ENCODE data around the gene UBTF. TPM values are rescaled to one million over a fixed set of nuclear protein-coding genes. Genes with fewer than 3 reads are reported as not detected.

The UBTF gene
- total and polyA plus RNA-seq, 2 donors (not counting 1 experiment from before 2014, with no cell fraction given) = 43.1 to 179 TPM

DNA sequence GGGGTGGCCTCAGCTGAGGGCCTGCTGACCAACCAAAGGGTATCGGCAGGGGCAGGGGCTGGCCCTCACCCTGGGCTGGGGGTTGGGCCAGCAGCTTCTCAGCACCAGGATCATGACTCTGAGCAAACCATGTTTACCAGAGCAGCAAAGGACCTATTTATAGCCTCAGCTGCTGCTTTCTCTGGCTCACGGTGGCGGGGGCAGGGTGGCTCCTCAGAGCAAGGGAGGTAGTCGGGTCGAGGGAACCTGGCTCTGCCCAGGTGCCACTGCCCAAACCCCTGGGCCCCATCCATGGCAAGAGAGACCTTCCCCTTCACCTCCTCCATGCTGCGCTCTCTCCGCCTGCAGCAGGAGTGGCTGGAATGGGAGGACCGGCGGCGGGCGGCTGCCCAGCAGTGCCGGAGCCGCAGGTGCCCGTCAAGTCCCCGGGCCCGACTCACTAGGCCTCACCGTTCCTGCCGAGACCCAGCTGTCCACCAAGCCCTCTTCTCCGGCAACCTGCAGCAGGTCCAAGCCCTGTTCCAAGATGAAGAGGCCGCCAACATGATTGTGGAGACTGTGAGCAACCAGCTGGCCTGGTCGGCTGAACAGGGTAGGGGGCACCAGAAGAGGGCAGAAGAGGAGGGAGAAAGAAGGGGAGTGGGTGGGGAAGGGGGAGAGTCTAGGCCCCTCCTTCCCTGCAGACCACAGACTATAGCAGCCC lies 48.8 kb downstream of the UBTF start, which contains the start of gene ASB16:
Gene ASB16 (plus strand): TSS at position 206 of the 703 bp plus-strand sequence. CDS start 86 bp downstream, at position 292.
- intact Hi-C loops (cut with micrococcal nuclease) = no loop called here
- no peaks in the 10 kb centered on the region for H3K79me2 ChIP-seq (ENCODE audit: control insufficient read depth, insufficient read depth, low read length)
- ATAC-seq (ENCODE audit: low read depth) (no peak), DNase-seq (no peak)
- no peak within 1 kb of the TSS for H3K9ac ChIP-seq (ENCODE audit: low read length)
- no peaks in the 10 kb centered on the region for H4K20me1 ChIP-seq (ENCODE audit: control insufficient read depth, insufficient read depth, low read length, poor library complexity, severe bottlenecking)
- Mint-ChIP-seq H3K4me1 (peaks cover 9% of the 10 kb centered on the region), H3K27me3 (no peaks in the 10 kb centered on the region), H3K27ac (no peak within 1 kb of the TSS), H3K4me3 (no peak within 1 kb of the TSS), H3K9me3 (ENCODE audit: insufficient read depth) (no peaks in the 10 kb centered on the region)
- CTCF ChIA-PET = interaction anchor here (1.0 kb wide), 1 partner anchor 147 kb away, joined by 3 read pairs; no protein-coding TSS in a partner anchor
- H3K4me1 ChIP-seq (ENCODE audit: control insufficient read depth in 2 of 2, insufficient read depth in 2 of 2, low read length in 2 of 2) = peaks cover 0 to 13% of the 10 kb centered on the region in 2 donors
- 64% methylated on average over 18 of the region's 21 CpGs for WGBS (ENCODE audit: insufficient coverage)
- TF ChIP-seq, protein P1, sequence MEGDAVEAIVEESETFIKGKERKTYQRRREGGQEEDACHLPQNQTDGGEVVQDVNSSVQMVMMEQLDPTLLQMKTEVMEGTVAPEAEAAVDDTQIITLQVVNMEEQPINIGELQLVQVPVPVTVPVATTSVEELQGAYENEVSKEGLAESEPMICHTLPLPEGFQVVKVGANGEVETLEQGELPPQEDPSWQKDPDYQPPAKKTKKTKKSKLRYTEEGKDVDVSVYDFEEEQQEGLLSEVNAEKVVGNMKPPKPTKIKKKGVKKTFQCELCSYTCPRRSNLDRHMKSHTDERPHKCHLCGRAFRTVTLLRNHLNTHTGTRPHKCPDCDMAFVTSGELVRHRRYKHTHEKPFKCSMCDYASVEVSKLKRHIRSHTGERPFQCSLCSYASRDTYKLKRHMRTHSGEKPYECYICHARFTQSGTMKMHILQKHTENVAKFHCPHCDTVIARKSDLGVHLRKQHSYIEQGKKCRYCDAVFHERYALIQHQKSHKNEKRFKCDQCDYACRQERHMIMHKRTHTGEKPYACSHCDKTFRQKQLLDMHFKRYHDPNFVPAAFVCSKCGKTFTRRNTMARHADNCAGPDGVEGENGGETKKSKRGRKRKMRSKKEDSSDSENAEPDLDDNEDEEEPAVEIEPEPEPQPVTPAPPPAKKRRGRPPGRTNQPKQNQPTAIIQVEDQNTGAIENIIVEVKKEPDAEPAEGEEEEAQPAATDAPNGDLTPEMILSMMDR (IDR thresholded peaks at IDR 0.05) = no peak
- no peak for TF ChIP-seq EZH2 (IDR thresholded peaks at IDR 0.05; ENCODE audit: borderline replicate concordance, insufficient read depth, low read depth, low read length, poor library complexity, severe bottlenecking)
- H3K27me3 ChIP-seq (replicated peaks in 1 of 4; ENCODE audit: control extremely low read depth in 1 of 4, control insufficient read depth in 3 of 4, insufficient read depth in 4 of 4, low read length in 3 of 4) = no peaks in the 10 kb centered on the region
- POLR2A ChIA-PET = interaction anchor here (0.5 to 0.6 kb wide), 2 partner anchors 27 kb away, joined by 3 read pairs; no protein-coding TSS in a partner anchor
- no peak within 1 kb of the TSS for H3K27ac ChIP-seq (ENCODE audit: low read length in 2 of 2)
- H3K36me3 ChIP-seq (replicated peaks in 1 of 2; ENCODE audit: control extremely low read depth in 1 of 2, control insufficient read depth in 1 of 2, extremely low read depth in 1 of 2, insufficient read depth in 2 of 2, low read length in 1 of 2) = peaks cover 0 to 2% of the 10 kb centered on the region in 2 experiments
- no peak within 1 kb of the TSS for H2AFZ ChIP-seq (ENCODE audit: insufficient read depth, low read depth, low read length, poor library complexity, severe bottlenecking)
- no peaks in the 10 kb centered on the region for H3K9me3 ChIP-seq (ENCODE audit: control extremely low read depth in 1 of 3, control insufficient read depth in 2 of 3, insufficient read depth in 1 of 3, low read length in 2 of 3)
- H3K4me2 ChIP-seq (replicated peaks; ENCODE audit: low read depth, low read length, poor library complexity, severe bottlenecking) = no peak within 1 kb of the TSS
- H3K4me3 ChIP-seq (ENCODE audit: control extremely low read depth in 1 of 5, extremely low read depth in 1 of 5, insufficient read depth in 1 of 5, low read depth in 2 of 5, low read length in 4 of 5) = no peak within 1 kb of the TSS

DNA sequence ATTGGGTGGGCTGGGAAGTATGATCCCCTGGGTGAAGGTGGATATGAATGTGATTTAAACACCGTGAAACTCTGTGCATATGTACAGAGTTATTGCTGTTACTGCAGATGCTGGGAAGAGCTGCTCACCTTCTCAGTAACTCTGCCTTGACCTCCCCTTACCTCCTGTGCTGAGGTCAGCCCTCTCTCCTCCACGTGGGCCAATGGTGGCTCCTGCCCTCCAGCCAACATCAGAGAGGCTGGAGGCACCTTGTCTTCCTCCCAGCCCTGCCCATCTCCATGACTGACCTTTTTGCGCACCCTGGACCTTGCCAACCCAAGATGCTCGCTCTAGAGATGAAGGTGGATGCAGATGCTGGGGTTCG lies 49.4 kb downstream of the UBTF start:
- no peak overlapping the region for H2AFZ ChIP-seq (ENCODE audit: insufficient read depth, low read depth, low read length, poor library complexity, severe bottlenecking)
- peaks cover 0 to 2% of the 10 kb centered on the region in 2 experiments for H3K36me3 ChIP-seq (replicated peaks in 1 of 2; ENCODE audit: control extremely low read depth in 1 of 2, control insufficient read depth in 1 of 2, extremely low read depth in 1 of 2, insufficient read depth in 2 of 2, low read length in 1 of 2)
- no peaks in the 10 kb centered on the region for H3K9me3 ChIP-seq (ENCODE audit: control extremely low read depth in 1 of 3, control insufficient read depth in 2 of 3, insufficient read depth in 1 of 3, low read length in 2 of 3)
- TF ChIP-seq EZH2 (IDR thresholded peaks at IDR 0.05; ENCODE audit: borderline replicate concordance, insufficient read depth, low read depth, low read length, poor library complexity, severe bottlenecking) = no peak
- TF ChIP-seq, protein P1 (IDR thresholded peaks at IDR 0.05) = no peak
- H3K27ac Mint-ChIP-seq = no peak overlapping the region
- ATAC-seq (ENCODE audit: low read depth) (no peak), DNase-seq (no peak)
- POLR2A ChIA-PET = no interaction called here
- H3K4me1 ChIP-seq (ENCODE audit: control insufficient read depth in 2 of 2, insufficient read depth in 2 of 2, low read length in 2 of 2) = peaks cover 0 to 13% of the 10 kb centered on the region in 2 donors
- no peaks in the 10 kb centered on the region for H3K27me3 ChIP-seq (replicated peaks in 1 of 4; ENCODE audit: control extremely low read depth in 1 of 4, control insufficient read depth in 3 of 4, insufficient read depth in 4 of 4, low read length in 3 of 4)
- no peak overlapping the region for H3K9ac ChIP-seq (ENCODE audit: low read length)
- H3K4me2 ChIP-seq (replicated peaks; ENCODE audit: low read depth, low read length, poor library complexity, severe bottlenecking) = no peak overlapping the region
- no peaks in the 10 kb centered on the region for H3K27me3 Mint-ChIP-seq
- H3K27ac ChIP-seq (ENCODE audit: low read length in 2 of 2) = no peak overlapping the region
- H3K4me3 Mint-ChIP-seq = no peak overlapping the region
- H3K4me3 ChIP-seq (ENCODE audit: control extremely low read depth in 1 of 5, extremely low read depth in 1 of 5, insufficient read depth in 1 of 5, low read depth in 2 of 5, low read length in 4 of 5) = no peak overlapping the region
- no peaks in the 10 kb centered on the region for H3K79me2 ChIP-seq (ENCODE audit: control insufficient read depth, insufficient read depth, low read length)
- CTCF ChIA-PET = interaction anchor here (1.0 to 2.5 kb wide), 2 partner anchors 148 to 227 kb away, joined by 3 to 34 read pairs; no protein-coding TSS in a partner anchor
- 90% methylated on average over 3 of the region's 5 CpGs for WGBS (ENCODE audit: insufficient coverage)
- H4K20me1 ChIP-seq (ENCODE audit: control insufficient read depth, insufficient read depth, low read length, poor library complexity, severe bottlenecking) = no peaks in the 10 kb centered on the region
- peaks cover 9% of the 10 kb centered on the region for H3K4me1 Mint-ChIP-seq
- H3K9me3 Mint-ChIP-seq (ENCODE audit: insufficient read depth) = no peaks in the 10 kb centered on the region
- intact Hi-C loops (cut with micrococcal nuclease) = no loop called here

All from B cell (primary cell).